GM12874 (cell line): ENCODE measurements around the gene ATP10B.

Experiments used
- CTCF ChIP-seq: IDR thresholded peaks from 2 replicates; pipeline ENCODE4 v1.5.1; 2011; ENCODE audit warnings: low read depth, mild to moderate bottlenecking, control low read depth, low read length, moderate library complexity; ENCODE audit not compliant: insufficient read depth

ATP10B gene

GRCh38 chr5:160702934-160703333 lies 149.1 kb downstream of the ATP10B start:
- no peak for TF ChIP-seq CTCF

GRCh38 chr5:160702311-160702803 lies 149.7 kb downstream of the ATP10B start:
- TF ChIP-seq CTCF: no peak

- TF ChIP-seq CTCF: no peak
These were observed 150.6 kb downstream of the ATP10B start for GRCh38 chr5:160701403-160701802.

GRCh38 chr5:160699301-160699700 lies 152.7 kb downstream of the ATP10B start:
- TF ChIP-seq CTCF: no peak

GRCh38 chr5:160697281-160697680 lies 154.7 kb downstream of the ATP10B start:
- TF ChIP-seq CTCF: no peak

- TF ChIP-seq CTCF: no peak
These were observed 157.1 kb downstream of the ATP10B start for GRCh38 chr5:160694896-160695295.

- no peak for TF ChIP-seq CTCF
These were observed 158.1 kb downstream of the ATP10B start for GRCh38 chr5:160693831-160694465.
